Neural cell (in vitro differentiated cells): ENCODE data around the gene PBOV1. TPM values are rescaled to one million over a fixed set of nuclear protein-coding genes. Genes with fewer than 3 reads are reported as not detected.

Experiments
- H2AFZ ChIP-seq: fragments of 200-600, 300-800 bp; sonication (generic), shearing (Covaris generic); 2 replicates; pipeline ENCODE4 v1.6.0; 2014; ENCODE audit warnings: low read depth, mild to moderate bottlenecking, antibody characterized with exemption, low read length, moderate library complexity
- H3F3A ChIP-seq: fragments of 200-600 bp; shearing (Covaris generic); 2 replicates; pipeline ENCODE4 v1.6.1; 2016; ENCODE audit warnings: mild to moderate bottlenecking, moderate library complexity, mixed read lengths, antibody characterized with exemption, low read length; ENCODE audit not compliant: insufficient read depth, poor library complexity, severe bottlenecking
- H3K27ac ChIP-seq: fragments of 200-600, 300-800 bp; sonication (generic), shearing (Covaris generic); 2 replicates; pipeline ENCODE4 v1.5.1; 2014; ENCODE audit warnings: mild to moderate bottlenecking, low read length, moderate library complexity
- H3K27me3 ChIP-seq: fragments of 300-800, 200-600 bp; sonication (generic), shearing (Covaris generic); 2 replicates; pipeline ENCODE4 v1.6.0; 2014; ENCODE audit warnings: mild to moderate bottlenecking, low read depth, low read length, moderate library complexity; ENCODE audit not compliant: insufficient read depth
- H3K36me3 ChIP-seq: fragments of 300-800, 200-600 bp; sonication (generic), shearing (Covaris generic); 2 replicates; pipeline ENCODE4 v1.5.1; 2014; ENCODE audit warnings: mild to moderate bottlenecking, antibody characterized with exemption, low read length, moderate library complexity; ENCODE audit not compliant: insufficient read depth
- H3K4me2 ChIP-seq: fragments of 300-800, 200-600 bp; sonication (generic), shearing (Covaris generic); 2 replicates; pipeline ENCODE4 v1.6.0; 2014; ENCODE audit warnings: mild to moderate bottlenecking, low read length
- H3K4me3 ChIP-seq: fragments of 300-800, 200-600 bp; sonication (generic), shearing (Covaris generic); 2 replicates; pipeline ENCODE4 v1.5.1; 2014; ENCODE audit warnings: mild to moderate bottlenecking, low read length, moderate library complexity
- H3K79me2 ChIP-seq: fragments of 200-600 bp; shearing (Covaris generic); replicated peaks from 2 replicates; pipeline ENCODE4 v1.6.0; 2014; ENCODE audit warnings: mild to moderate bottlenecking, low read length, moderate library complexity; ENCODE audit not compliant: insufficient read depth
- H3K9ac ChIP-seq: fragments of 300-800, 200-600 bp; sonication (generic), shearing (Covaris generic); 2 replicates; pipeline ENCODE4 v1.6.1; 2016; ENCODE audit warnings: mild to moderate bottlenecking, low read length, mixed read lengths
- H3K9me2 ChIP-seq: fragments of 200-600 bp; shearing (Covaris generic); 2 replicates; pipeline ENCODE4 v1.6.1; 2016; ENCODE audit warnings: mild to moderate bottlenecking, low read length, mixed read lengths; ENCODE audit not compliant: insufficient read depth
- H3K9me3 ChIP-seq: fragments of 200-600, 300-800 bp; sonication (generic), shearing (Covaris generic); 2 replicates; pipeline ENCODE4 v1.6.1; 2016; ENCODE audit warnings: mild to moderate bottlenecking, mixed run types, low read length, moderate library complexity, mixed read lengths
- H4K20me1 ChIP-seq: fragments of 200-600 bp; shearing (Covaris generic); 2 replicates; pipeline ENCODE4 v1.6.1; 2016; ENCODE audit warnings: mild to moderate bottlenecking, mixed run types; ENCODE audit not compliant: insufficient read depth
- CTCF ChIP-seq: fragments of 450-650 bp; IDR thresholded peaks from 2 replicates; pipeline ENCODE4 v1.5.1; 2014; ENCODE audit warnings: antibody characterized with exemption, mild to moderate bottlenecking, moderate library complexity; ENCODE audit not compliant: poor library complexity, severe bottlenecking
- EP300 ChIP-seq: fragments of 450-650 bp; conservative IDR thresholded peaks from 2 replicates; pipeline ENCODE4 v1.6.1; 2014; ENCODE audit warnings: antibody characterized with exemption, mild to moderate bottlenecking, moderate library complexity; ENCODE audit not compliant: poor library complexity, severe bottlenecking
- EZH2 ChIP-seq: fragments of 200-600, 300-800 bp; shearing (Covaris generic), sonication (generic); IDR thresholded peaks from 2 replicates; pipeline ENCODE4 v1.6.1; 2014; ENCODE audit warnings: antibody characterized with exemption, low read length, borderline replicate concordance, mild to moderate bottlenecking; ENCODE audit not compliant: insufficient read depth, poor library complexity, severe bottlenecking
- MXI1 ChIP-seq: fragments of 450-650 bp; conservative IDR thresholded peaks from 2 replicates; pipeline ENCODE4 v1.6.1; 2014; ENCODE audit warnings: antibody characterized with exemption, mild to moderate bottlenecking; ENCODE audit not compliant: poor library complexity, severe bottlenecking
- POLR2AphosphoS5 ChIP-seq: IDR thresholded peaks from 2 replicates; pipeline ENCODE4 v1.6.1; 2012
- RAD21 ChIP-seq: fragments of 450-650 bp; conservative IDR thresholded peaks from 2 replicates; pipeline ENCODE4 v1.6.1; 2014; ENCODE audit warnings: antibody characterized with exemption, mild to moderate bottlenecking, moderate library complexity
- REST ChIP-seq: IDR thresholded peaks from 2 replicates; pipeline ENCODE4 v1.6.1; 2012; ENCODE audit warnings: borderline replicate concordance
- SMC3 ChIP-seq: fragments of 450-650 bp; conservative IDR thresholded peaks from 2 replicates; pipeline ENCODE4 v1.6.1; 2014; ENCODE audit warnings: antibody characterized with exemption, mild to moderate bottlenecking, moderate library complexity; ENCODE audit not compliant: poor library complexity
- TAF1 ChIP-seq: IDR thresholded peaks from 2 replicates; pipeline ENCODE4 v1.6.1; 2012; ENCODE audit warnings: low read depth
- polyA plus RNA-seq: library from polyadenylated mRNA; depleted of rRNA; stranded (reverse); fragments of >200 nt; gene quantifications from 2 replicates; pipeline ENCODE4 v1.2.3, GENCODE V29; 2014

Gene PBOV1
- polyA plus RNA-seq, 1 donor from 2014 or later, result not detected

GRCh38 chr6:138258197-138258596, 39.9 kb upstream of the PBOV1 start:
- TF ChIP-seq MXI1 (no peak), EP300 (no peak), RAD21 (no peak), REST (no peak), CTCF (no peak), SMC3 (no peak), POLR2AphosphoS5 (no peak), TAF1 (no peak)
- H3K9me3 ChIP-seq, result no peaks in the 10 kb centered on the region
- H3K79me2 ChIP-seq, result no peaks in the 10 kb centered on the region
- no peaks in the 10 kb centered on the region for H3K9me2 ChIP-seq
- H3K27ac ChIP-seq, result no peak overlapping the region
- no peaks in the 10 kb centered on the region for H4K20me1 ChIP-seq
- no peaks in the 10 kb centered on the region for H3K27me3 ChIP-seq
- H3K9ac ChIP-seq, result no peak overlapping the region
- no peaks in the 10 kb centered on the region for H3F3A ChIP-seq
- H3K4me3 ChIP-seq, result no peak overlapping the region
- no peak overlapping the region for H2AFZ ChIP-seq
- no peaks in the 10 kb centered on the region for H3K36me3 ChIP-seq
- H3K4me2 ChIP-seq, result no peak overlapping the region

GRCh38 chr6:138257638-138258040, 39.3 kb upstream of the PBOV1 start:
- H3K4me3 ChIP-seq, result no peak overlapping the region
- no peak overlapping the region for H3K9ac ChIP-seq
- H3K79me2 ChIP-seq, result no peaks in the 10 kb centered on the region
- no peak overlapping the region for H3K27ac ChIP-seq
- H3K9me3 ChIP-seq, result no peaks in the 10 kb centered on the region
- no peak overlapping the region for H3K4me2 ChIP-seq
- H2AFZ ChIP-seq, result no peak overlapping the region
- no peak for TF ChIP-seq TAF1
- no peak for TF ChIP-seq EZH2
- no peak for TF ChIP-seq EP300
- no peak for TF ChIP-seq CTCF
- TF ChIP-seq POLR2AphosphoS5, result no peak
- no peak for TF ChIP-seq REST
- no peak for TF ChIP-seq RAD21
- no peak for TF ChIP-seq MXI1
- no peak for TF ChIP-seq SMC3
- H4K20me1 ChIP-seq, result no peaks in the 10 kb centered on the region
- no peaks in the 10 kb centered on the region for H3K9me2 ChIP-seq
- no peaks in the 10 kb centered on the region for H3K36me3 ChIP-seq
- no peaks in the 10 kb centered on the region for H3F3A ChIP-seq
- no peaks in the 10 kb centered on the region for H3K27me3 ChIP-seq
